Measurements from ENCODE around the gene POLG. TPM values are rescaled to one million over a fixed set of nuclear protein-coding genes. Genes with fewer than 3 reads are reported as not detected.

The POLG gene
- total and polyA plus RNA-seq, 2 donors (not counting 1 experiment from before 2014, with no cell fraction given), result 81.1 to 144 TPM

DNA sequence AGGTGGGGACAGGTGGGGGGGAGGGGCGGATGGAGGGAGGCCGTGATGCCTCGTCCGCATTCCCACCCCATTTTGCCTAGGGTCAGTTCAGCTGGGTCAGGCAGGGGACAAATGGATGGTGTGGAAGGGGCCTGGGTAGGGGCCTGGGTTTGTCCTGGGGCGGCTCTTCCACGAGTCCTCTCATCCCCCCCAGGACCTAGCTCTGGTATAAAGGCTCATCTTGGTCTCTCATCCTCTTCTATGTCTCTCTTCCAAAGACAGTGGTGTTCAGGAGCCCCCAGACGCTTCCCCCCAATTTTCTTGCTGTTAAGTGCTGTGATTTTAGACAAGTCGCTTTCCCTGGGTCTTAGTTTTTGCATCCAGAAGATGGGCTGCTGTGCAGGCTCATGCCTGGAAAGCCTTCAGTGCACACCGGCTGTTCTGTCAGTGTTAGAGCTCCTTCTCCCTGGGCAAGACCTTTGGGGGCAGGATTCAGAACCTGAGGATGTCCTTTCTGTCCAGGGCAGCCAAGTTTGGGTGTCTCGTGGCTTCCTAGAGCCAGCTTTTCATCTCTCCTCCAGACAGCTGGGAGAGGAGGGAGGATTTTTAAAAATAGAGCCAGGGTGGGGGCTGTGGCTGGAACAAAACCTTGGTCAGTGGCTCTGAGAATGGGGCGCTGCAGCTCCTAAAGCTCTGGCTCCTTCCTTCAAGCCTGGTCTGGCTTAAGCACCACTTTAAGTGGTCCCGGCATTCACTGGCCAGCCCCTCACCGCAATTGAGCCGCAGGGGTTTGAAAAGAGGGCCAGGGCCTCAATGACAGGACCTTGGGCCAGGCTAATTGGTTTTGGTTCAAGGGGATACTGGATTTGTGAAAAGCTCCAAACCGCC lies 37.7 kb upstream of the POLG start:
- H3K79me2 ChIP-seq (ENCODE audit: control insufficient read depth, insufficient read depth, low read length), result no peaks in the 10 kb centered on the region
- no peak overlapping the region for H3K4me3 Mint-ChIP-seq
- no peak overlapping the region for H3K27ac Mint-ChIP-seq
- peaks cover 22% of the 10 kb centered on the region for H3K4me1 Mint-ChIP-seq
- intact Hi-C loops (cut with micrococcal nuclease), result no loop called here
- H3K27ac ChIP-seq (ENCODE audit: low read length in 2 of 2), result no peak overlapping the region
- H3K27me3 ChIP-seq (replicated peaks in 1 of 4; ENCODE audit: control extremely low read depth in 1 of 4, control insufficient read depth in 3 of 4, insufficient read depth in 4 of 4, low read length in 3 of 4), result peaks cover 0 to 93% (median 69%) of the 10 kb centered on the region in 4 experiments
- peaks cover 19 to 33% of the 10 kb centered on the region in 2 donors for H3K4me1 ChIP-seq (ENCODE audit: control insufficient read depth in 2 of 2, insufficient read depth in 2 of 2, low read length in 2 of 2)
- H3K9ac ChIP-seq (ENCODE audit: low read length), result no peak overlapping the region
- no peak for ATAC-seq (ENCODE audit: low read depth)
- H4K20me1 ChIP-seq (ENCODE audit: control insufficient read depth, insufficient read depth, low read length, poor library complexity, severe bottlenecking), result no peaks in the 10 kb centered on the region
- ChIA-PET POLR2A (interaction anchor here (0.6 kb wide), 1 partner anchor 9 kb away, joined by 3 read pairs; no protein-coding TSS in a partner anchor), CTCF (interaction anchor here (1.8 kb wide), 1 partner anchor 14 kb away, joined by 17 read pairs; no protein-coding TSS in a partner anchor)
- H3K36me3 ChIP-seq (replicated peaks in 1 of 2; ENCODE audit: control extremely low read depth in 1 of 2, control insufficient read depth in 1 of 2, extremely low read depth in 1 of 2, insufficient read depth in 2 of 2, low read length in 1 of 2), result no peaks in the 10 kb centered on the region
- no peak overlapping the region for H2AFZ ChIP-seq (ENCODE audit: insufficient read depth, low read depth, low read length, poor library complexity, severe bottlenecking)
- H3K9me3 Mint-ChIP-seq (ENCODE audit: insufficient read depth), result no peaks in the 10 kb centered on the region
- no peak overlapping the region for H3K4me3 ChIP-seq (ENCODE audit: control extremely low read depth in 1 of 5, extremely low read depth in 1 of 5, insufficient read depth in 1 of 5, low read depth in 2 of 5, low read length in 4 of 5)
- TF ChIP-seq, protein P1, sequence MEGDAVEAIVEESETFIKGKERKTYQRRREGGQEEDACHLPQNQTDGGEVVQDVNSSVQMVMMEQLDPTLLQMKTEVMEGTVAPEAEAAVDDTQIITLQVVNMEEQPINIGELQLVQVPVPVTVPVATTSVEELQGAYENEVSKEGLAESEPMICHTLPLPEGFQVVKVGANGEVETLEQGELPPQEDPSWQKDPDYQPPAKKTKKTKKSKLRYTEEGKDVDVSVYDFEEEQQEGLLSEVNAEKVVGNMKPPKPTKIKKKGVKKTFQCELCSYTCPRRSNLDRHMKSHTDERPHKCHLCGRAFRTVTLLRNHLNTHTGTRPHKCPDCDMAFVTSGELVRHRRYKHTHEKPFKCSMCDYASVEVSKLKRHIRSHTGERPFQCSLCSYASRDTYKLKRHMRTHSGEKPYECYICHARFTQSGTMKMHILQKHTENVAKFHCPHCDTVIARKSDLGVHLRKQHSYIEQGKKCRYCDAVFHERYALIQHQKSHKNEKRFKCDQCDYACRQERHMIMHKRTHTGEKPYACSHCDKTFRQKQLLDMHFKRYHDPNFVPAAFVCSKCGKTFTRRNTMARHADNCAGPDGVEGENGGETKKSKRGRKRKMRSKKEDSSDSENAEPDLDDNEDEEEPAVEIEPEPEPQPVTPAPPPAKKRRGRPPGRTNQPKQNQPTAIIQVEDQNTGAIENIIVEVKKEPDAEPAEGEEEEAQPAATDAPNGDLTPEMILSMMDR (IDR thresholded peaks at IDR 0.05), result no peak
- TF ChIP-seq EZH2 (IDR thresholded peaks at IDR 0.05; ENCODE audit: borderline replicate concordance, insufficient read depth, low read depth, low read length, poor library complexity, severe bottlenecking), result no peak
- H3K4me2 ChIP-seq (replicated peaks; ENCODE audit: low read depth, low read length, poor library complexity, severe bottlenecking), result no peak overlapping the region
- 26% methylated on average over 7 of the region's 15 CpGs for WGBS (ENCODE audit: insufficient coverage)
- DNase-seq, result no peak
- H3K9me3 ChIP-seq (ENCODE audit: control extremely low read depth in 1 of 3, control insufficient read depth in 2 of 3, insufficient read depth in 1 of 3, low read length in 2 of 3), result peaks cover 0 to 37% (median 0%) of the 10 kb centered on the region in 3 donors
- peaks cover 63% of the 10 kb centered on the region for H3K27me3 Mint-ChIP-seq

Measured in B cell (primary cell).